ENCODE measurements around the gene FAM89B. TPM values are rescaled to one million over a fixed set of nuclear protein-coding genes. Genes with fewer than 3 reads are reported as not detected.

The FAM89B gene
- 23.5 and 41.3 TPM in 2 replicates for total RNA-seq

DNA sequence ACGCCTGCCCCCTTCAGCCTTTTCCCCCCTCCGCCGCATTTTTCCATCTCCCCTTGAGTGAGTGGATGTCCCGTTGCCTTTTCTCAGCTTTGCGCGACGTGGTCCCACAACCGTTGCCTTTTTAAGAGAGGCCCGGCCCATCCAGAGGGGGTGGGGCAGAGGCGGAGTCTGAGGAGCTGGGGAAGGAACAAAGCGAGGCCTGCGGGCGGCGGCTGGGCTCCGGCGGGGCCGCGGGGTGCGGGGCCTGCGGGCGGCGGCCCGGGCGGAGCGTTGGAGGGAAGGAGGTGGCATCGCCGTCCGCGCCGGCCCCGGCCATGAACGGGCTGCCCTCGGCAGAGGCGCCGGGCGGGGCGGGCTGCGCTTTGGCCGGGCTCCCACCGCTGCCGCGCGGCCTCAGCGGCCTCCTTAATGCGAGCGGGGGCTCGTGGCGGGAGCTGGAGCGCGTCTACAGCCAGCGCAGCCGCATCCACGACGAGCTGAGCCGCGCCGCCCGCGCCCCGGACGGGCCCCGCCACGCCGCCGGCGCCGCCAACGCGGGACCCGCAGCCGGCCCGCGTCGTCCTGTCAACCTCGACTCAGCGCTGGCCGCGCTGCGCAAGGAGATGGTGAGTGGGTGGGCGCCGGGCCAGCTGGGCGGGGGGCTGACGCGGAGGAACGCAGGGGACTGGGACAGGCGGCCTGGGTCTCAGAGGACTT is at the start of gene FAM89B:
Gene FAM89B (plus strand): TSS at position 183 of the 696 bp plus-strand sequence. CDS start 132 bp downstream, at position 315.

DNA sequence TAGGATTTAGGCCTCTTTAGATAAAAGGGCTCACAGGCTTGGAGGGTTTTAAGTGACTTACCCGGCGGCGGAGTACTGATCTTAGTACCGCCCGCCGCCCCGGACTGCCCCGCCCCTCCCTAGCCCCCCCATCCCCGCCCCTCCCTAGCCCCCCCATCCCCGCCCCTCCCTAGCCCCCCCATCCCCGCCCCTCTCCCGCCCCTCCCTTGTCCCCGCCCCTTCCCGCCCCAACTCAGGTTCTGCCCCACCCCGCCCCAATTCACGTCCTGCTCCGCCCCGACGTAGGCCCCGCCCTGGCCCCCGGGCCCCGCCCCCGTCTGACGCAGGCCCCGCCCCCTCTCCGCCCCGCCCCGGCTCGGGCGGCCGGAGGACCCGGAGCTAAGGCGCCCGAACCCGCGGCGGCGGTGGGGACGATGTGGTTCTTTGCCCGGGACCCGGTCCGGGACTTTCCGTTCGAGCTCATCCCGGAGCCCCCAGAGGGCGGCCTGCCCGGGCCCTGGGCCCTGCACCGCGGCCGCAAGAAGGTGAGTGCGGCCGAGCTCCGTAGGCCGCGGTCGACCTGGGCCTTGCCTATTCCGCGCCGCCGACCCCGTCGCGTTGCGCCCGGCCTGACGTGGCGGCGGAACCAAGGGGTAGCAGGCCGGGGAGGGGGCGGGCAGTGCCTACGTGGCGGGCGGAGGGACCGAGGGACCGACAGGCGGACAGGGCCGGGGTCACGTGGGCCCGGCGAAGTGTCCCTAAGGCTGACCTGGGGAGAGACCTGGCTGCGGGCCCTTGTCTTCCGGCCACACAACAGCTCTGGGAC is 47.4 kb upstream of the FAM89B start, which contains the start of gene SCYL1:
Gene SCYL1 (plus strand): TSS at position 343 of the 805 bp plus-strand sequence. CDS start 71 bp downstream, at position 414.

DNA sequence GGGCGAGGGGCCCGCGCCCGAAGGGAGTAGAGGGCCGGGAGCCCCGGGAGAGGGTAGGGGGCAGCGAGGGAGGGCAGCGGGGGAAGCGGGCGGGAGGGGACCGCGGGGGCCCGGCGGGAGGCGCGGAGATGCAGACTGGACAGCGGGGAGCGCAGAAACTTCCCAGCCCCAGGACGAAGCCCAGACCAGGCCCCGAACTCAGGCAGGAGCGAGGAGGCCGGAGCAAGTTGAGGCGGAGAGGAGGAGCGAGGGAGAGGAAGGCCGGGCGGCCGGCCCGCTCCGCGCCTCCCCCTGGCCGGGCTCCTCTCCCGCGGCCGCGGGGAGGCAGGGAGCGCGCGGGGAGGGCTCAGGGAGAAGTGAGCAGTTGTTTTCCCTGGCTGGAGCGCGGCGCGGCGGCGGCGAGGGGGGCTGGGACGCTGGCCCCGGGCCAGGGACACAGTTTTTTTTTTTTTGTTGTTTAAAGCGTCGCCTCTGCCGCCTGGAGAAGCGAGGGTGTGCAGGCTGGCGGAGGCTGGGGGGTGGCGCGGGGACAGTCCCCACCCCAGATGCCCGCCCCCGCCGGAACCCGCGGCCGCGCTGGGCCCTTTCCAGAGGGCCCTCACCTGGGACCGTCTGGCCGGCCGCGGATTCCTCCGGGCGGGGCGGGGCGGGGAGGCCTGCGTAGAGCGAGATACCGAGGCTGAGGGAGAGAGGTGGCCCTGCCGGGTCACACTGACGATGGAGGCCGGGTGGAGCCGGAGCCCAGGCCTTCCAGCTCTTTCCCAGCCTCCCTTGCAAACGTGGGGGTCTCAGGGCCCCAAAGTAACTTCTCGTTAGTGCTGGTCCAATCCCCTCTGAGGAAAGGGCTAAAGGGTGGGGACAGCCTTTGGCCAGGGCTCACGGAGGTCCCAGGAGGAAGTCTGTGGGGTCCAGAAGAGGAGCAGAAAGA is 14.1 kb upstream of the FAM89B start, which contains the start of gene LTBP3:
Gene LTBP3 (minus strand): TSS at position 358 of the 928 bp plus-strand sequence. CDS start 400 bp downstream, outside the sequence.

DNA sequence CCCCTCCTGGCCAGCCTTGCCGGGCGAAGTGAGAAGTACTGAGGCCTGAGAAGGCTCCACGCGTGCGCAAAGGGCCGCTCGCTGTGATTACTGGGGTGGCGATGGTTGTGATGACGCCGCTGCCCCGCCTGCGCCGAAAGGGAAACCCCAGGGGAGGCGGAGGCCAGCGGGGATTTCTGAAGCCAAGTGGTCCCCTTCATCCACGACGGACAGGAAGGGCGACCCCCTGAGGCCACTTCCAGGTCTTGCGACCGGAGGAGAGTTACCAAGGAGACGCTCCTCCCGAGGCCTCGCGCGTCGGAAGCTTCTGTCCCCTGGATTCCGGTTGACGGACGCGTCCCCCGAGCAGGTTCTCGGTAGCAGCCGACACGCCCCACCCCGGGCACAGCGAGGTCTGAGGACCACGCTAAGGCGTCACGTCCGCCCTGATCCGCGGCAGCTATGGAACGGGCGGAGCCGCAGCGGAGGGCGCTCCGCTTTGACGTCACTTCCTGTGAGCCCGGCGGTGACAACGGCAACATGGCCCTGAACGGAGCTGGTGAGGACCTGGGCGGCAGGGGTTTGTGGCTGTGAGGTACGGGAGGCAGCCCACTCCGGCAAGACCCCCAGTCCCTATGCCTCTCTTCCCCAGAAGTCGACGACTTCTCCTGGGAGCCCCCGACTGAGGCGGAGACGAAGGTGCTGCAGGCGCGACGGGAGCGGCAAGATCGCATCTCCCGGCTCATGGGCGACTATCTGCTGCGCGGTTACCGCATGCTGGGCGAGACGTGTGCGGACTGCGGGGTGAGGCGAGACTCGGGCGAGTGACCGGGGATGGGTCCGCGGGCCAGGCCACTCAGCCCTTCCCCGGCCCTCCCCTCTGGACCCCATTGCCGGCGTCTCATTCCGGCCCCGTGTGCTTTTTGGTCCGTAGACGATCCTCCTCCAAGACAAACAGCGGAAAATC is 2.1 kb upstream of the FAM89B start, which contains the start of gene ZNRD2:
Gene ZNRD2 (plus strand): TSS at position 505 of the 946 bp plus-strand sequence. CDS start 15 bp downstream, at position 520.

DNA sequence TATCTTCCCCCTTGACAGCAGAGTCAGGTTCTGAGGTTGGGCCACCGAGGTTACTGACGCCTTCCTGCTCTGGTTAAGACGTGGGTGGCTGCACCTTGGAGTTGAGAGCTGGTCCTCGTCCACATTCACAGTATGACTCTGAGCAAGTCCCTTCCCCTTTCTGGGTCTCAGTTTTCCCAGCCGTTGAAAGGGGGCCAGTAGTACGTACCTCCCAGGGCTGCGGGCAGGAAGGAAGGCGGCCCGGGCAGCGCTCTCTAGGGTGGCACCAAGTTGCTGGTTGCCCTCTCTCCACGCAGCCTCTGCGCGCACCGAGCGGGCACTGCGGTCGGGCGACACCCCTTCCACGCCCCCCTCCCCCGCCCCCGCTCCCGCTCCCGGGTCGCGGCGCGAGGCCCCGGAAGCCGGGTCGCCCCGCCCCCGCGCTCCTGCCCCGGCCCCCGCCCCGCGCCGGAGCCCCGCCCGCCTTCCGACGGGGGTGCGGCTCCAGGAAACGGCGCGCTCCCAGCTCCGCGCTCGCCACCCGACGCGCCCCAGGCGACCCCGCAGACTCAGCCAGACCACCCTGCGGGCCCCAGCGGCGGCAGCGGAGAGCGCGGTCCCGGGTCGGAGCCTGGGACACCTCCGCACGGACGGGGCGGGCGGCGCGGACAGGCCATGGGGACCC is 3.4 kb downstream of the FAM89B start, which contains the start of gene EHBP1L1:
Gene EHBP1L1 (plus strand): TSS at position 486 of the 664 bp plus-strand sequence. CDS start 250 bp downstream, outside the sequence.

DNA sequence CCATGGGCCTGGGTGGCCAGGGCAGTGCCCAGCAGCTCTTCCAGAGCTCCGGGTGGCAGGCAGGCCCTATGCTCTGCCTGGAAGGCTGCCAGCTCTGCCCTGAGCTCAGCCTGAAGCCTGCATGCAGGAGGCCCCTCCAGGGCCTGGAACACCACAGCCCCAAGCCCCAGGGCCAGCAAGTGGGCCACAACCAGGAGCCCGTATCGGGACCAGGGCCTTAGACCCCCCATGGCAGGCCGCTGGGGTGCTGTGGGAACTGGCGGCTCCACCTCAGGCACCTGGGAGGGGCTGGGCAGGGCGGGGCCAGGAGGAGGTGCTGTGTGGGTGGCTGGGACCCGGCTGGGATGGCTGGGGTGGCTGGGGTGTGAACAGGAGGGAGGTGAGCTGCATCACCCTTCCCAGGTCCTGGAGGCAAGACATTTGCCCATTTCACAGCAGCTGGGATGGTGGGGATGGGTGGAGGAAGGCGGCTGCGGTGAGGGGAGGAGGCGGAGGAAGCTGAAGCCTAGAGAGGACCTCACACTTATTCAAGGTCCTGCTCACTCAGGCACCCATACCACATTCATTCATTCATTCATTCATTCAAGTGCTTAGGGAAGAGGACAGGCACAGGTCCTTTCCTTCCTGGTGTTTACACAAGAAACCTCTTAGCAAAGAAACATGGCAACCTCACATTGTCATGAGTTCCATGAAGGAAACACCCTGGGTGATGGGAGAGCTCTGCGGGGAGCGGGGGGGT is 23.4 kb downstream of the FAM89B start, which contains the start of gene KCNK7:
Gene KCNK7 (minus strand): TSS at position 258 of the 739 bp plus-strand sequence. CDS start 28 bp downstream, at position 230.

DNA sequence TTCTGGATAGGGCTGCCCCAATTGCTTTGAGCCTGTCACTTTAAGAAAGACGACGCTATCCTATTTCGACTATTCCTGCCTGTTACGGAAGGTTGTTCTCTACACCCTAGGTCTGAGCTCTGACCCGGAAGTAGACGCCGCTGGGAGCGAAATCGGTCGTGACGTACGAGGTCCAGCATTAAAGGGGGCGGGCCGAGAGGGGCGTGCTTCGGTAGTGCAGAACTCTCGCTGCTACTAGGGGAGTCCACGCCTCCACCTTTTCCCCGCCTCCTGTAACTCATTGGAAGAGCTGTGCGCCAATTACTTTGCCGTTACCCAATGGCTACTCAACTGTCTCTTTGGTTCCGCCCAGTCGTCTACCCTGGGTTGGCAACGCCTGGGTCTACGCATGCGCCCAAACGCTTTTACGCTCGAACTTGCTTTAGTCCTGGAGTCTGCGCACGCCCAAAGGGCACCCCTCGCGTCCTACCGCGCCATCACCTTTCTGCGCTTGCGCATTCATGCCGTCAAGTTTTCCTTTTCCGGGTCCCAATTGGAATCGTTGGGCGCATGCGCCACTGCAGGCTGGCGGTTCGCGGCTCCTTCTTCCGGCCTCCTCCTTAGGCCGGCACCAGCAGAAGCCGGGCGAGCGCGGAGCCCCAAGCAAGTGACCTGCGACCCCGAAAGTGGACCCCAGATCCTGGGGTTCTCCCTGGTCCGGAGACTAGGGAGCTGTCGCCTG is 43.1 kb downstream of the FAM89B start, which contains the start of gene PCNX3:
Gene PCNX3 (plus strand): TSS at position 548 of the 721 bp plus-strand sequence. CDS start 536 bp downstream, outside the sequence.

Other genes starting within 250 kb of the FAM89B start
- 33.1 and 33.4 TPM in 2 replicates for gene DPF2, start 238.7 kb upstream of the FAM89B start, total RNA-seq
- 0.07 and 0.13 TPM in 2 replicates for gene TIGD3, start 217.8 kb upstream of the FAM89B start, total RNA-seq
- gene SLC25A45, start 189.9 kb upstream of the FAM89B start, total RNA-seq = 2.8 and 3.1 TPM in 2 replicates
- gene FRMD8, start 185.9 kb upstream of the FAM89B start, total RNA-seq = 32.6 and 47.5 TPM in 2 replicates
- gene NEAT1, start 149.7 kb upstream of the FAM89B start, total RNA-seq = 311 and 515 TPM in 2 replicates
- gene MALAT1, start 73.5 kb upstream of the FAM89B start, total RNA-seq = 10,790 and 14,969 TPM in 2 replicates
- gene SCYL1, start 47.5 kb upstream of the FAM89B start, total RNA-seq = 97.8 and 105 TPM in 2 replicates
- 138 and 166 TPM in 2 replicates for gene LTBP3, start 14.2 kb upstream of the FAM89B start, total RNA-seq
- 31.5 and 37.9 TPM in 2 replicates for gene ZNRD2, start 2.1 kb upstream of the FAM89B start, total RNA-seq
- 97.6 and 153 TPM in 2 replicates for gene EHBP1L1, start 3.5 kb downstream of the FAM89B start, total RNA-seq
- gene KCNK7, start 23.3 kb downstream of the FAM89B start, total RNA-seq = 0.07 and 0.10 TPM in 2 replicates
- gene MAP3K11, start 41.7 kb downstream of the FAM89B start, total RNA-seq = 21.7 and 32.6 TPM in 2 replicates
- gene PCNX3, start 43.2 kb downstream of the FAM89B start, total RNA-seq = 24.2 and 36.9 TPM in 2 replicates
- 23.3 and 23.8 TPM in 2 replicates for gene SIPA1, start 65.6 kb downstream of the FAM89B start, total RNA-seq
- gene RELA, start 90.4 kb downstream of the FAM89B start, total RNA-seq = 22.9 and 30.1 TPM in 2 replicates
- gene KAT5, start 139.7 kb downstream of the FAM89B start, total RNA-seq = 37.6 and 42.1 TPM in 2 replicates
- 17.4 and 20.1 TPM in 2 replicates for gene RNASEH2C, start 148.3 kb downstream of the FAM89B start, total RNA-seq
- 7.6 and 12.5 TPM in 2 replicates for gene AP5B1, start 208.4 kb downstream of the FAM89B start, total RNA-seq
- not detected in 2 replicates for gene OVOL1, start 214.5 kb downstream of the FAM89B start, total RNA-seq